Umbilical cord (tissue), 2 donors: ENCODE results near the gene AK9. TPM values are rescaled to one million over a fixed set of nuclear protein-coding genes. Genes with fewer than 3 reads are reported as not detected.
"Not testable (repeated sequence)": the region's sequence is repeated elsewhere in the genome, so short reads cannot be mapped to it uniquely, and the experiment has no call there.

Experiments used
- DNase-seq: peaks from one replicate; pipeline ENCODE4 v3.0.0-alpha.2; 2015; ENCODE audit warnings: low spot score
- total RNA-seq: library from RNA; depleted of rRNA; stranded (reverse); fragments of >200 nt; gene quantifications from one replicate; pipeline ENCODE4 v1.2.3, GENCODE V29; 2014; ENCODE audit warnings: low replicate concordance; ENCODE audit not compliant: insufficient read depth

The AK9 gene
- total RNA-seq, 1 donor from 2014 or later, result 18.5 TPM

DNA sequence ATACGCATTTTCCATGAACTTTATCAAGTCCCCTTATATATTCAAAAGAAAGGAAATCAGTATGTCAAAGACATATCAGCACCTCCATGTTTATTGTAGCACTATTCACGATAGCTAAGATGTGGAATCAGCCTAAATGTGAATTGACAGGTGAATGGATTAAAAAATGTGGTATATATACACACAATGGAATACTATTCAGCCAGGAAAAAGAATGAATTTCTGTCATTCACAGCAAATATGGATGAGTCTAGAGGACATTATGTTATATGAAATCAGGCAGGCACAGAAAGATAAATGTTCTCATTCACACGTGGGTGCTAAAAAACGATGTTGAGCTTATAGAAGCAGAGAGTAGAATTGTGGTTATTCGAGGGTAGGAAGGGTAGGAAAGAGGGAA, 5.4 kb upstream of the AK9 start:
- DNase-seq, result no peak

DNA sequence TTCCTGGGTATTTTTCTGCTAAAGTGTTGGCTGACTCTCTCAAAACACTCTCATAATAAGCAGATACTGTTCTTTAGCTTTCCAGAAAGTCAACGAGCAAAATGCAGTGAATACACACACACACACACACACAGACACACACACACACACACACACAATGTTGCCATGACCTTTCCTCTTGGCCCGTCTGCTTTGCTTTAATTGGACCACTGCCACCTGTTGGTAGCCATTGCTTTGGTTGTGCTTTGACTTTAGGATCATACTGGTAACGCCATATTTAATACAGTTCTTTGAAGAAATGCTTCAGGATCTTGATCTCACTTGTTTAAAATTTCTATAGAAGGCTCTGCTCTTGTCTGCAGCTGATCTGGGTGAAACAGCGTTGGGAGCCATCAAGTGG, 4.5 kb upstream of the AK9 start:
- no peak for DNase-seq

DNA sequence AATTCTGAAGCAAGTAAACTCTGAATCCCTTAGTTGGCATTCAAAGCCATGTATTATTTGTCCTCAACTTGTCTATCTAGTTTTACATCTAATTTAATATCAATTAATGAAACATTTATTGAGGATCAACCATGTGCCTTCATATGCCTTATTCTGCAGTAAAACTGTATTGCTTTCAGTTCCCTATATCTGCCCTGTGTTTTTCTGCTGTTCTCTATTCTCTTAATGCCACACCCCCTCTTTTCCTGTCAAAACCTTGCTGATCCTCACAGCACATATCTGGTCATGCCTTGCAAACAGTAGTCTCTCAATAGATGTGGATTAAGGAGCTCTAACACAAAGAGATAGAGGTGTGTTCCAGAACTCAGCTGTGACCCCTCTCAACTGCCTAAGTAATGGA, 2.1 kb upstream of the AK9 start:
- DNase-seq, result no peak

DNA sequence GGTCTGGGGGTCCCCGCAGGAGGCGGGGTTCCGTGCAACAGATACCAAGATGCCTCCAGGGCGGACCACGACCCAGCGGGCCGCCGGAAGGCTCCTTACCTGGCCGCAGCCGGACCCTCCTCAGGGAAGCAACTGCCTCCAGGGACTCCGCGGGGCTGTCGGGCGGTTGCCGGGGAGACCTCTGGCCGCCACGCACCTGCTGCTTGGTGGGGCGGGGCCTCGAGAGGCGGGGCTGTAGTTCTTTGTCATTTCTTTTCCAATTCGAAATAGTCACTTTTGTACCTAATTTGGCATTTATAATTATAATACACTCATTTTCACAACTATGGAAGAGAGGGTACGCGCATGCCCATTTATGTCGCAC, 647 bp downstream of the AK9 start:
- DNase-seq, result no peak

DNA sequence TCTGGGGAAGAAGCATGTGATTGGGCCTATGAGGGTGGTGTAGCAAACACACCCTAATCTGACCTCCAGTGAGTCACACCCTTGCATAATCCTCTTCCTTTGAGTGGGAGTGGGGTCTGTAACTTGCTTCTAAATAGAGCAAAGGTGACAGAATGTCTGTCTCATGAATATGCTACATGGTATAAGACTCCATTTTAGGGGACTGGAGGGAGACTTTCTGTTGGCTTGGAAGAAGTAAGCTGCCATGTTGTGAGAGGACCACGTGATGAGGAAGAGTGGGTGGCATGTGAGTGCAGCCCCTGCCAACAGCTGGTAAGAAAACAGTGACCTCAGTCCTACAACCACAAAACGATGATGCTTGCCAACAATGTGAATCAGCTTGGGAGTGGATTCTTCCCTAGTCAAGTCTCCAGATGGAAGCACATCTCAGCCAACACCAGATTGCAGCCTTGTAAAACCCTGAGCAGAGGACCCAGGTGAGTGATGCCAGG, 3.7 kb downstream of the AK9 start:
- no peak for DNase-seq

DNA sequence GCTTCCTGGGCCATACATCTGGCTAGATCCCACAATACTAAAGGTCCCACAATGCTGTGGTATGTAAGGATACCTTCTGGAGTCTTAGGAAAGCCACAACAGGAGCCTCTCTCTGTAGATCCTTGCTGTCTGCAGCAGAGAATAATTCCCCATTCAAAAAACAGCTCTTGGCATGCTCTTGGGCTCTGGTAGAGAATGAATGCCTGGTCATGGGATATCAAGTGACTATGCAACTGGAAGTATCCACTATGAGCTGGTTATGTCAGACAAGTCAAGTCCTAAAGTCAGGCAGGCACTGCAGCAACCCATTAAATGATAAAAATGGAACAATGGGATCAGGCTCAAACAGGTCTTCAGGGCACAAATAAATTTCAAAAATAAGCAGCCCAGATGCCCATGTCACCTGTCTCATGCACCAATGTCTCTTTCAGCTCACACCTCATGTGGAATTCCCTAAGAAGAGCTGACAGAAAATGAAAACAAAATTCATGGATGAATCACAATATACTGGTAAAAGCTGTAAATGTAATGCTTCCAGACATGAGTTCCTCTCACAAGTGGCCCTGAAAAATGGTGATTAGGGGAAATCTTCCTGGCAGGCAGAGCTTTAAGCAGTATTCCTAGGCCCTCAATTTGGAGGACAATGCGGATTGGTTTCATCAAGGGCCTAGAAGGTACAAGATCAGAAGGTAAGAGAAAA, 4.3 kb downstream of the AK9 start:
- no peak for DNase-seq

DNA sequence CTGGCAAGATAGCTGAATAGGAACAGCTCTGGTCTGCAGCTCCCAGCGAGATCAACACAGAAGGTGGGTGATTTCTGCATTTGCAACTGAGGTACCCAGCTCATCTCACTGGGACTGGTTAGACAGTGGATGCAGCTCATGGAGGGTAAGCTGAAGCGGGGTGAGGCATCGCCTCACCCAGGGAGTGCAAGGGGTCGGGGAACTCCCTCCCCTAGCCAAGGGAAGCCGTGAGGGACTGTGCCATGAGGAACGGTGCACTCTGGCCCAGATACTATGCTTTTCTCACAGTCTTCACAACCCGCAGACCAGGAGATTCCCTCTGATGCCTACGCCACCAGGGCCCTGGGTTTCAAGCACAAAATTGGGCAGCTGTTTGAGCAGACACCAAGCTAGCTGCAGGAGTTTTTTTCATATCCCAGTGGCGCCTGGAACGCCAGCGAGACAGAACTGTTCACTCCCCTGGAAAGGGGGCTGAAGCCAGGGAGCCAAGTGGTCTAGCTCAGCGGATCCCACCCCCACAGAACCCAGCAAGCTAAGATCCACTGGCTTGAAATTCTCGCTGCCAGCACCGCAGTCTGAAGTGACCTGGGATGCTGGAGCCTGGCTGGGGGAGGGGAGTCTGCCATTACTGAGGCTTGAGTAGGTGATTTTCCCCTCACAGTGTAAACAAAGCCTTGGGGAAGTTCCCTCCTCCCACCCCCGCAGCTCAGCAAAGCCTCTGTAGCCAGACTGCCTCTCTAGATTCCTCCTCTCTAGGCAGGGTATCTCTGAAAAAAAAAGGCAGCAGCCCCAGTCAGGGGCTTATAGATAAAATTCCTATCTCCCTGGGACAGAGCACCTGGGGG, 12.1 kb downstream of the AK9 start:
- DNase-seq, result not testable (repeated sequence)

DNA sequence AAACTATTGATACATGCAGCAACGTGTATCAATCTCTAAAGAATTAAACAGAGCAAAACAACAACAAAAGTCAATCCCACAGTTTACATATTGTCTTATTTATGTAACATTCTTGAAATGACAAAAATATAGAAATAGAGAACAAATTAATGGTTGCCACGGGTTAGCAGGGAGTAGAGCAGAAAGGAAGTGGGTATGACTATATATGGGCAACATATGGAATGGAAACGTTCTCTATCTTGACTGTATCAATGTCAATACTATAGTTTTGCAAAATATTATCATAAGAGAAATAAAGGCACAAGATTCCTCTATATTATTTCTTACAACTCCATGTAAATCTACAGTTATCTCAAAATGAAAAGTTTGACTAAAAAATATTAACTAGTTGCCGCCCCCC, 12.8 kb downstream of the AK9 start:
- no peak for DNase-seq

DNA sequence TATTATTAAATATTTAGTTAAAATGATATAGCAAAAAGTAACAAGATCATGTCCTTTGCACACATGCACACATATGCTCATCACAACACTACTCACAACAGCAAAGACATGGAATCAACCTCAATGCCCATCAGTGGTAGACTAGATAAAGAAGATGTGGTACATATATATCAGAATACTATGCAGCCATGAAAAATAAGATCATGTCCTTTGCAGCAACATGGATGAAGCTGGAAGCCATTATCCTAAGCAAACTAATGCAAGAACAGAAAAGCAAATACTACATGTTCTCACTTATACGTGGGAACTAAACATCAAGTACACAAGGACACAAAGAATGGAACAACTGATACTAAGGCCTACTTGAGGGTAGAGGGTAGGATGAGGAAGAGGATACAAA, 14.3 kb downstream of the AK9 start:
- no peak for DNase-seq

DNA sequence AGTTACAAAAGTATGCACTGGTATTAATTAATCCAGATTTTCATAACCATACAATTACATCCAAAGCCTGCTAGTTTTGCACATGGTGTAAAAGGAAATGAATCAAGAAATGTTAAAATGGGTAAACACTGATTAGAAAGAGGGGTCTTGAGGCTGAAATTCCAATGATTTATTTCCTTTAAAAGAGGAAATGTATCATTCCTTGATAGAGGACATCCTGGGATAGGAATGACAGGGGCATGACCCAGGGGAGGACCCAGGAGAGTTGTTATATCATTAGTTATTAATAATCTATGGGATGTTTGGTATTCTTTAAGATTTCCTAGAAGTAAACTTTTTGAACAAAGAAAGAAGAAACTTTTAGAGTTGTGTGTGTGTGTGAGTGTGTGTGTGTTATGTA, 18.2 kb downstream of the AK9 start:
- no peak for DNase-seq

DNA sequence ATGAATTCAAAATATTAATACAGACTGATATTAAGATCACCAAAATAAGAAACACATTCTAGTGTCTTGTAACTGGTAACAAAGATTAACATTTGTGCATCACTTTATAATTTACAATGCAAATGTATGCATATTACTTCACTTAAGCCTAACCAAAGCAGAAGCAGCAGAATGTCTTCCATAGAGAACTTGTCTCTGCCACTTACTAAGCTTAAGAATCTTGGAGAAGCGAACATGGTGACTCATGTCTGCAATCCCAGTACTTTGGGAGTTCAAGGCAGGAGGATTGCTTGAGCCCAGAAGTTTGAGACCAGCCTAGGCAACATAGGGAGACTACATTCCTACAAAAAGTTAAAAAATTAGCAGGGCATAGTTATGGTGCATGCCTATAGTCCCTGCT, 18.8 kb downstream of the AK9 start:
- DNase-seq, result no peak

DNA sequence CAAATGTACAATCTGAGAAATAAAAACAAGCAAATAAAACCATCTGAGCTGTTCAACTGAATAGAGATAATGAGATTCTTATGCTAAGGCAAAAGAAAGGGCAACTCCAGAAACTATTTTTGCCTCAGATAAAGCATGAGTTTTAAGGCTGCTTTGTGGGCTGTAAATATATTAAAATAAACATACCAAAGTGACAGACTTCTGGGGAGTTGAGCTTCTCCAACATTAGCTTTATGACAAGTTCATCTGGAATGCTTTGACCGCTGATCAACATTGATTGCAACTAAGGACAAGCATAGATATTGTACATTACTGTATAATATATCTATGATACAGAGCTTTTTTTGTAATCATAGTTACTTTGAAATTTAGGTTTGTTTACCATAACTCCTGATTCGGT, 19.3 kb downstream of the AK9 start:
- peak; percentile 10 for DNase-seq

DNA sequence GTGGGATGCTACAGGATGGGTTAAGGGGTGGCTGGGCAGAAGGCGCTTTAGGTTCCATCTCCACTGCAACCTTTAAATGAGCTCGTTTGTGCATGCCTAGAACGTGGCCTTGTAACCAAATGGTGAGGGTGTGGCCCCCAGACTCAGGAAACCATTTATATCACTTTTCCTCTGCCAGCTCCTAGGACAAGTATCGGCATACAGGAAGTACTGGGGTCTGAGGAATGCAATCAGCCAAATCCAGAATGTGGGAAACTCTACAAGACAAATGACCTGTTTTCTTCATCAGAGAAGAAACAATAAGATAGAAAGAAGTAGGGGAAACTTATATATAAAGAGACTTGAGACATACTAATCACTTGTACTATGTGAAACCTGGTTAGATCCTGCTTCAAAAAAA, 21.2 kb downstream of the AK9 start:
- no peak for DNase-seq

DNA sequence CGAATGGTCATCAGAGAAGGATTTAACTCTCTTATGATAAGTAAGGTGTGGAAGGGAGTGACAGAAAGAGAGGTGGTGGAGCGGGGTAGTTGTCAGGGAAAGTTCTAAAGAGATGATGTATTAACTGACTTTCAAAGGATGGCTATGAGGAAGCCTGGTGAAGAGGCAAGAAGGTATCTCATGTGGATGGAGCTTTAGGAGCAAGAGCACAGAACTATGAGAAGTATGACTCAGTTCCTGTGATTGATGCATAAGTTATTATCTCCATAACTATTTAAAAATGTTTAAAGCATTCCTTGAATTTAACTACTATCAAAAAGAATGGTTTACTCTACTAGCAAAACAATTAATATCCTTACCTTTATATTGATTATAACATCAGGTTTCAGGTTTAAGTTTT, 28.8 kb downstream of the AK9 start:
- DNase-seq, result no peak

DNA sequence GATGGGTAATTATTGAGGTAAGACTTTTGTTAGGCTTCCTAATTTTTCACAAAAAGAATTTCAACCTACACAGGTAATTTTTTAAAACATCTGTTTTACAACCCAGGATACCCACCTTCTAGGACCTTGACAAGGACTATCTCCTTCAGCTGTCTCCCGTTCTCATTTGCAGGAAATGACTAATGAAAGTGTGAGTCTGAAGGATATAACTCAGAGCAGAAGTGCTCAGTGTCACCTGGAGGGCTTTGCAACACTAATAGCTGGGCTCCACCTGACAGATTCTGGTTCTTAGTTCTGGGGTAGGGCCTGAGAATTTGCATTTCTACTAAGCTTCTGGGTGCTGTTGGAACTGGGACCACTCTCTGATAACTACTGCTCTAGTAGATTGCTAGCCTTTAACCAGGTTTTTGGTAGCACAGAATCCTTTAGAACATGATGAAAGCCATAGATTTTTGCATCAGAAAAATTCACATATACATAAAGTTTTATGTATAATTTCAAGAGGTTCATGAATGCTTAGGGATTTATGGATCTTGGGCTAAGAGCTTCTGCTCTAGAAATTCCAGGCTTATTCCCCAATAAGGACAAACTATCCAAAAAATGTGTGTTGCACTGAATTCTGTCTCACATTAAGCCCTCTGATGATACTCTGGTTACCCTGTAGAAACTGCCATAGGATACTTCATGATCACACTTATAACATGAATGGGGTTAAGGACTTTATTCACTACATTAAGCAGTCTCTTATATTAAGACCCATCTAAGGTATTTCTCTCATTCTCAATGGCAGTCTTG, 30.3 kb downstream of the AK9 start:
- no peak for DNase-seq

DNA sequence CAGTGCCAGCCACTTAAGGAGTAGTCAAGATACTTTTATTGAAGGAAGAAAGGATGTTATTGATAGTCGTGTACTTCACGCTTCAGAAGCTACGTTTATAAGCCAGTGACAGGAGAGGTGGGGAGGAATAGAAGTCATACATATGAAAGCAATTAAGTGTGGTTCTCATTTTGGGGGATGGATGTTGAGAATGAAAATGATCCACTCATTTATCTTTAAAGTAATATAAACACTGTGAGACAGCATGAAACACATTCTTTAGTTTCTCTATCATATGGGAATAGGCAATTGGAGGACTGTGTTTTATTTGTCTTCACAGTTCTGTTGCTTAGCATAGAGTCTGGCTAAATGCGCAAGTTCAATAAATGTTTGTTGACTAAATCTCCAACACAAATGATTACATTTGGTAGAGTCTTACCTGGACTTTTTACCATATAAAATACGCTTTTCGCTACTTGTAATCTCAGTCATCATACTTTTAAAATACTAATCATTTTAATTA, 35.2 kb downstream of the AK9 start:
- DNase-seq, result no peak

DNA sequence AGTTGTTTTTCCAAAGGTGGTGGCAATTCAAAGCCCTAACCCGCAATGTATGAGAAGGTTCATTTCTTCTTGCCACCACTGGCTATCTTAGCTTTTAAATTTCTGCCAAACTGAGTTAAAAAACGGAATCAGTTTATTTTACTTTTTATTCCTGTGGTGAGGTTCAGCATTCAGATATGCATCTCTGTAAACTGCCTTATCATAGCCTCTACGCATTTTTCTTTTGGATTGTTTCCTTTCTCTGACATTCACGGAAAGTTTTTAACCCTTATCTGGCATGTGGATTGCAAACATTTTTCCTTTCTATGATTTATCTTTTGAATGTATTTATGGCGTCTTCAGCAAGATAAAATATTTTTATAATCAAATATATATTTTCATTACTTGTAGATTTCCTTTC, 37.7 kb downstream of the AK9 start:
- no peak for DNase-seq

DNA sequence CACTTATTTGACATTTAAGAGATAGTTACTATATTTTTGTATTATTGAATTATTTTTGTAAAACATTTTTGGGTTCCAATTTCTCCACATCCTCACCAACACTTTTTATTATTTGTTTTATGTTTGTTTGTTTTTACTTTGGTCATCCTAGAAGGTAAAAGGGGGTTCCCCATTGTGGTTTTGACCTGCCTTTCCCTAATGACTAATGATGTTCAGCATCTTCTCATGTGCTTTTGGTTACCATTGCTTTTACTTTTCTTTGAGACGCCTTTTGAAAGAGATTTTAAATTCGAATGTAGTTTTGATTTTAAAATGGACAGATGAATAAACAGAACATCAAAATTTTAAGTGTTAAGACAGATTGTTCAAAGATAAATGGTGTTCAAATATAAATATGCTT, 46.9 kb downstream of the AK9 start:
- no peak for DNase-seq

DNA sequence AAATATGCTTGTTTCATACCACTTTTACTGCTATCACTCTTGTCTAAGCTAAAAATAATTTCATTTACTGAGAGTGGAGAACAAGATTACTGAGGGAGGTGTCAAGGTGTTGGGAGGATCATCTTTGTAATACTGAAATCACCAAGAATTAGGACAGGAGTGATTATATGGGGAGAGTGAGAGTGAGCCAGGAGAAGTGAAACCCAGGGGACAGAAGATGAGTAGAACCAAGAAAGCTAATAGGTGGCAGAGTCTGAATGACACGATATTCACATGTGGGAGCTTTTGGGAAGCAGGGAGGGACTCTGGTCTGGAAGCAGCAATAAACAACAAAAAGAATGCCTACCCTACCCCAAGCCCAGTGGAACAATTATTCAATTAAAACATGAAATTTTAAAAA, 58.6 kb downstream of the AK9 start:
- DNase-seq, result no peak

DNA sequence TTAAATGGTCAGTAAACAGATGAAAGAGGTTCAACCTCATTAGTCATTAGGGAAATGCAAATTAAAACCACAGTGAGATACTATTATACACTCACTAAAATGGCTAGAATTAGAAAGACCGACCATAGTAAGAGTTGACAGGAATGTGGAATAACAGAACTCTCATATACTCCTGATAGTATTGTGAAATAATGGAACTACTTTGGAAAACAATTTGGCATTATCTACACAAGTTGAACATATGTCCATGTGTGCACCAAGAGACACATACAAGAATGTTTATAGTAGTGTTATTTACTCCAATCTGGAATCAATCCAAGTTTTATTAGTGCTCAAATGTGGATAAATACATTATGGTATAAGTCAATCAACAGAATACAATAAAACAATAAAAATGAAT, 59.6 kb downstream of the AK9 start:
- DNase-seq, result no peak

DNA sequence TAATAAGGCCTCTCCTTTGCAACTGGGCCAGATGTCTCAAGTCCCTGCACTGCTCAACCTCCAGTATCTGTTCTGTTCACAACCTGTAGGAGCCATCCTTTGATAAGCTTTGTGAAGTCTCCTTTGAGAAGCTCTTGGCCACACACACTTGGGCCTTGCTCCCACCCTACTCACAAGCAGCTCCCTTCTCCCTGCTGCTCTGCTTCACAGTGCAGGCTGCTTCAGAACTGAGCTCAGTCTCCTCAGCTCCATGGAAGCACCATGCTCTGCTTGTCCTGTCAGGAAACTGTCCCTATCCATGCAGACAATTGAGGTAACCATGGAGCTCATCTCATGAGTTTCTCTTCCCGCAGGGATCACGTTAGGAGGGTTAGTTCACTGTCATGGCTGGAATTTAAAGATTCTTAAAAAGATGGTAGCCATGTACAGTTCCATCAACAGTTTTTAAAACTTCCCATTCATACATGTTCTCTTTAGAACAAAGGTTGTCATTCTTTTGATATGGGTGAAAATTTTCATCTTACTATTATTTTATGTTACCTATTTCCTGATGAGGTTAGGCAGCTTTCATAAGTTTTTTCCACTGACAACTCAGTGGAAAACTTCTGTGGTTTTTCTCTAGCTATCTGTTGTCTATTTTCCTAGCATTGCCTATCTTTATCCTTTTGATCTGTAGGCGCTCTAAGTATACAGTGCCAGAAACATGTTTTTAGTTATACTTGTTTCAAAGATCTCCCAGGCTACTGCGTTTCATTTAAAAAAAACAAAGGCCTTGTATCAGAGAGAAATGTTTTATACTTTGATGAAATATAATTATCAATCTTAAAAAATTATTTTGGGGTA, 62.6 kb downstream of the AK9 start:
- DNase-seq, result peak; percentile 40
